Measurements from ENCODE around the gene SLC4A5. TPM values are rescaled to one million over a fixed set of nuclear protein-coding genes. Genes with fewer than 3 reads are reported as not detected.
"Not testable (repeated sequence)": the region's sequence is repeated elsewhere in the genome, so short reads cannot be mapped to it uniquely, and the experiment has no call there.

The SLC4A5 gene
- total RNA-seq, 1 donor from 2014 or later: under 0.01 TPM

- no peak overlapping the region for H3K4me3 ChIP-seq (ENCODE audit: low read depth, low read length)
- no peak for TF ChIP-seq CTCF (conservative IDR thresholded peaks at IDR 0.05; ENCODE audit: low read depth, low read length)
- no peak for DNase-seq (ENCODE audit: low read depth)
Observed at GRCh38 chr2:74223941-74224770, 119.1 kb downstream of the SLC4A5 start.

DNA sequence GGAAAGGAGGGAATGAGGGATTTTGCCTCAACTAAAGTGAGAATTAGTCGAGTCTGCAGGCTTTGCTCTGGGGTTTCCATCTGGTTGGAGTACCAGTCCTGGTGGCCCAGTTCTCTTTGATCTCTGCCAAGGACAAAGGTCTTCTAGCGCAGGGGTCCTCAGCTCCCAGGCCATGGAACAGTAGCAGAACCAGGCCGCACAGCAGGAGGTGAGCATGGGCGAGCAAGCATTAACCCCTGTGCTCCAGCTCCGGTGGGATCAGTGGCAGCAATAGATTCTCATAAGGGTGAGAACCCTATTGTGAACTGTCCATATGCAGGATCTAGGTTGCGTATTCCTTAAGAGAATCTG is 120.9 kb downstream of the SLC4A5 start:
- no peak for DNase-seq (ENCODE audit: low read depth)
- no peak for TF ChIP-seq CTCF (conservative IDR thresholded peaks at IDR 0.05; ENCODE audit: low read depth, low read length)
- H3K4me3 ChIP-seq (ENCODE audit: low read depth, low read length): no peak overlapping the region

DNA sequence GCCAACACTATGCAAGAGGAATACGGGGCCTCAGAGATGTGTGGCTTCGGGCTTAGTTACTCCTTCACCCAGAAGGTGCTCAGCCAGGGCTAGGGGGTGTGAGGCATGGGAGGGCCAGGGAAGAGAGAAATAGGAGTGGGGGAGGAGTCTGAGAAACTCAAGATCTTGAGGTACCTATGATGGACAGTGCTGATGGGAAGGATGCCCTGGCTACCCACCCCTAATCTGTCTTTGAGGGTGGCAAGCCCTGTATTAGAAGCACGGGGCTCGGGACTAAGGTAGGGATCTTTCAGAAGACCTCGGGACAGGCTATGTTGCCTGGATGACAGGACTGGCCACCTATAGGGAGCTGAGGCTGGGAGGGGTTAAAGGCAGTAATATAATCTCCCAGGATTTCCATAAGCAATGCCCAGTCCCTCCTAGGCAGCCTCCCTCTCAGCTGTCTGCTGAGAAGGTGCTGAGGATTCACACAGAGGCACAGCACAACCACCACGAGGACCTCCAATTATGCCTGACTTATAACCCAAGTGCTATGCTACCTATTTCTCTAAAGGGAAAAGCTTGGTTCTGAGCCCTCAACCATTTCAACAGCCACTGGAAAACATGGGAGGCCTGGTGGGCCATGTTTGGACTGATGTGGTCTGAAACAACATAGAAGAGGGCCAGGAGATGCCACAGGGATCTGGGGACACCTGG is 121.5 kb downstream of the SLC4A5 start:
- no peak for TF ChIP-seq CTCF (conservative IDR thresholded peaks at IDR 0.05; ENCODE audit: low read depth, low read length)
- DNase-seq (ENCODE audit: low read depth): no peak
- no peak overlapping the region for H3K4me3 ChIP-seq (ENCODE audit: low read depth, low read length)

DNA sequence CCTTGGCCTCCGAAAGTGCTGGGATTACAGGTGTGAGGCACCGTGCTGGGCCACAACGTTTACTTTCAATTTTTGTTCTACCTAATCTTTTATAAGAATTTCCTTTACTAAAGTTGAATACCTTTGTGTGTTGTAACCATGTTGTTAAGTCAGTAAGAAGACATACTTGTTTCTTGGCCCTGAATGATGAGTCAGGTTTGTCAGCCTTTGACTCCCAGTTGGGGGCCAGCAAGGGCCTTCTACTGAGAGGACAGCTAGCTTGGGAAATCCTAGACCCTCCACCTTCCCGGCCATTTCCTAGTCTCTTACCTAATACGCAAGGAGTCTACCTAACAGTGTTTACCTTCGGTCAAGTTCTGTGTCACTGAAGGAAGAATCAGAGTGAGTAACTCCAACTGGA is 122.1 kb downstream of the SLC4A5 start:
- no peak for DNase-seq (ENCODE audit: low read depth)
- H3K4me3 ChIP-seq (ENCODE audit: low read depth, low read length): no peak overlapping the region
- no peak for TF ChIP-seq CTCF (conservative IDR thresholded peaks at IDR 0.05; ENCODE audit: low read depth, low read length)

DNA sequence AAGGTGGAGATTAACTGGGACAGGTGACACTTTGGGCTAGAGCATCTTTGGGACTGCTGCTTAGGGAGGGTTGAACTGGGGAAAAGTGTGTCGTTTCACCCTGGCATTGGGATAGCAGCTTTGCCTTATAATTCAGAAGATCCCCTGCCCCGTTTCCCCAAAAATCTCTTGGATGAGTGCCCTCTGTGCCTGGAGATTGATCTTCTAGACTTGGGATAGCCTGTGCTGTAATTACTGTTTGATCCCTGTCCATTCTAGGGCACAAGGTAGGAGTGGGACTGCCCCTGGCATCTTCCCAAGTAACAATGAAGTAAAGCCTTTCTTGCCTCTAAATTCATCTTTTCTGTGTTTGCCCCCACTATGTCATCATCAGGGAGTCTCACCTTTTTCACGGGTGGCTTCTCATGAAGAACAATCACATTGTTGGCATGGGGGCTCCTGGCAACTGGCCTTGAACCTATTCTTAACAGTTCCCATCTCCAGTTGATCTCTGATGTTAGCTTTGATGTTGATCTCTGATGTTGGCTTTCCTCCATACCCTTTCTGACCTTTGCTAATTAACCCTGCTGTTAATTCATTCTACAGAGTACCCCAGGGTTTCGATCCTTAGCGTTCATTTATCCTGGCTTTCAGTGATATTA is 123.2 kb downstream of the SLC4A5 start:
- no peak overlapping the region for H3K4me3 ChIP-seq (ENCODE audit: low read depth, low read length)
- TF ChIP-seq CTCF (conservative IDR thresholded peaks at IDR 0.05; ENCODE audit: low read depth, low read length): no peak
- no peak for DNase-seq (ENCODE audit: low read depth)

GRCh38 chr2:74216642-74217041 is 126.6 kb downstream of the SLC4A5 start:
- TF ChIP-seq CTCF (conservative IDR thresholded peaks at IDR 0.05; ENCODE audit: low read depth, low read length): no peak
- H3K4me3 ChIP-seq (ENCODE audit: low read depth, low read length): no peak overlapping the region
- DNase-seq (ENCODE audit: low read depth): no peak

DNA sequence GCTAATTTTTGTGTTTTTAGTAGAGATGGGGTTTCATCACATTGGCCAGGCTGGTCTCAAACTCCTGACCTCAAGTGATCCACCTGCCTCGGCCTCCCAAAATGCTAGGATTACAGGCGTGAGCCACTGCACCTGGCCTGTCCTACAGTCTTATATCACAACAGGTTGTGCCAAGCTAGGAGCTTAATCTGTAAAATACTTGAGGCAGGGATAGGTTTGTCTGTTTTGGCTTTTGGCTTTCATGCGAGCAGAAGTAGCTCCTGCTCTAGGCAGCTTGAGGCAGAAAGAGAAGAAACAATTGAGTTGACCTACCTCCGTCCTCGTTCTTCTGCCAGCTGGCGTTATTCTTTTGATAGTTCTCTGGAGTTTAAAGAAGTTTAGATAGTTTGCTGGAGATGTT is 127.4 kb downstream of the SLC4A5 start:
- H3K4me3 ChIP-seq (ENCODE audit: low read depth, low read length); DNase-seq (ENCODE audit: low read depth): not testable (repeated sequence)
